Heart left ventricle (tissue), 13 donors: ENCODE results near the gene TSEN54.

Source experiments
- POLR2A ChIP-seq, 2 donors: fragments of 450-650 bp; IDR thresholded peaks; one replicate each; pipeline ENCODE4 v1.6.1; 2017; ENCODE audit warnings: antibody characterized with exemption in 2 of 2, mild to moderate bottlenecking in 2 of 2, moderate library complexity in 2 of 2
- TF ChIP-seq, protein P1 (sequence below), 12 donors: fragments of 200-600 bp; sonication (generic) in 4 of 12; IDR thresholded peaks; one replicate each; pipeline versions ENCODE4 v1.5.0 to v1.8.0; 2018 to 2022; ENCODE audit warnings: antibody characterized with exemption in 12 of 12, mild to moderate bottlenecking in 5 of 12
- donor health status: ischemic (EF 13 %, LVEDD 7.1; RV severe dilation, severe dysfunction).
- donor health status: DM: no; HTN: yes; CAD: no.
- donor health status: DM: no; HTN: no; CAD: no.
- donor health status: ischemic (EF 25% LVEDD 6.9; RV normal size, moderate dysfunction).
- donor health status: ischemic (EF 25% LVEDD 5.7; RV mildly dilated, moderate dysfunction).
- donor health status: ischemic (EF 35%, LVEDD 5.7; RV mildly dilated, moderate dysfunction).
- donor health status: nonischemic (EF 11% LVEDD 7.7; RV severe dilation, severe dysfunction).
- donor health status: DM: yes; HTN: yes; CAD: no.
- donor health status: PGD.
- donor health status: ischemic (EF 29% LVEDD 5.4; RV normal size, mild dysfunction).
- donor health status: nonischemic (EF 23%, LVEDD 6.1; RV moderate dilation, normal function).

GRCh38 chr17:75535871-75536270 is 19.5 kb downstream of the TSEN54 start:
- TF ChIP-seq, protein P1, sequence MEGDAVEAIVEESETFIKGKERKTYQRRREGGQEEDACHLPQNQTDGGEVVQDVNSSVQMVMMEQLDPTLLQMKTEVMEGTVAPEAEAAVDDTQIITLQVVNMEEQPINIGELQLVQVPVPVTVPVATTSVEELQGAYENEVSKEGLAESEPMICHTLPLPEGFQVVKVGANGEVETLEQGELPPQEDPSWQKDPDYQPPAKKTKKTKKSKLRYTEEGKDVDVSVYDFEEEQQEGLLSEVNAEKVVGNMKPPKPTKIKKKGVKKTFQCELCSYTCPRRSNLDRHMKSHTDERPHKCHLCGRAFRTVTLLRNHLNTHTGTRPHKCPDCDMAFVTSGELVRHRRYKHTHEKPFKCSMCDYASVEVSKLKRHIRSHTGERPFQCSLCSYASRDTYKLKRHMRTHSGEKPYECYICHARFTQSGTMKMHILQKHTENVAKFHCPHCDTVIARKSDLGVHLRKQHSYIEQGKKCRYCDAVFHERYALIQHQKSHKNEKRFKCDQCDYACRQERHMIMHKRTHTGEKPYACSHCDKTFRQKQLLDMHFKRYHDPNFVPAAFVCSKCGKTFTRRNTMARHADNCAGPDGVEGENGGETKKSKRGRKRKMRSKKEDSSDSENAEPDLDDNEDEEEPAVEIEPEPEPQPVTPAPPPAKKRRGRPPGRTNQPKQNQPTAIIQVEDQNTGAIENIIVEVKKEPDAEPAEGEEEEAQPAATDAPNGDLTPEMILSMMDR (IDR thresholded peaks at IDR 0.05) = no peak
- TF ChIP-seq POLR2A (IDR thresholded peaks at IDR 0.05) = no peak
